ENCODE data around the gene HMX2.
"Not testable (repeated sequence)": the region's sequence is repeated elsewhere in the genome, so short reads cannot be mapped to it uniquely, and the experiment has no call there.

Gene HMX2

GRCh38 chr10:123166618-123167017 is 18.7 kb downstream of the HMX2 start:
- no peak for DNase-seq
- Mint-ChIP-seq H3K4me3 (no peak overlapping the region), H3K36me3 (ENCODE audit: insufficient read depth) (peaks cover 69% of the 10 kb centered on the region), H3K9me3 (no peaks in the 10 kb centered on the region), H3K27ac (peak overlapping the region in 1 of 2 donors; percentile 81), H3K27me3 (no peaks in the 10 kb centered on the region), H3K4me1 (ENCODE audit: low read depth in 2 of 2) (peaks cover 8 to 23% of the 10 kb centered on the region in 2 donors)
- ATAC-seq (replicated peaks): no peak

GRCh38 chr10:123170961-123171360 is 23.0 kb downstream of the HMX2 start:
- no peaks in the 10 kb centered on the region for H3K9me3 Mint-ChIP-seq
- H3K36me3 Mint-ChIP-seq (ENCODE audit: insufficient read depth): peaks cover 32% of the 10 kb centered on the region
- peaks cover 13 to 21% of the 10 kb centered on the region in 2 donors for H3K4me1 Mint-ChIP-seq (ENCODE audit: low read depth in 2 of 2)
- ATAC-seq (replicated peaks) (no peak), DNase-seq (no peak)
- H3K27me3 Mint-ChIP-seq: no peaks in the 10 kb centered on the region
- H3K4me3 Mint-ChIP-seq: no peak overlapping the region
- no peak overlapping the region for H3K27ac Mint-ChIP-seq

- H3K9me3 Mint-ChIP-seq: not testable (repeated sequence)
- peaks cover 29% of the 10 kb centered on the region for H3K36me3 Mint-ChIP-seq (ENCODE audit: insufficient read depth)
These were observed 23.7 kb downstream of the HMX2 start for GRCh38 chr10:123171616-123172015.

GRCh38 chr10:123175389-123176387 is 27.8 kb downstream of the HMX2 start:
- H3K27ac Mint-ChIP-seq: peak overlapping the region in 1 of 2 donors; percentile 36

More at GRCh38 chr10:123171616-123172015, 23.7 kb downstream of the HMX2 start:
- DNase-seq; H3K4me3 Mint-ChIP-seq; H3K27me3 Mint-ChIP-seq; H3K27ac Mint-ChIP-seq; ATAC-seq (replicated peaks): not testable (repeated sequence)
- peaks cover 13 to 21% of the 10 kb centered on the region in 2 donors for H3K4me1 Mint-ChIP-seq (ENCODE audit: low read depth in 2 of 2)

GRCh38 chr10:123178390-123178789 is 30.5 kb downstream of the HMX2 start:
- not testable (repeated sequence) for ATAC-seq (replicated peaks); H3K4me3 Mint-ChIP-seq; H3K9me3 Mint-ChIP-seq; H3K27ac Mint-ChIP-seq; H3K27me3 Mint-ChIP-seq; DNase-seq; H3K36me3 Mint-ChIP-seq (ENCODE audit: insufficient read depth)
- H3K4me1 Mint-ChIP-seq (ENCODE audit: low read depth in 2 of 2): peaks cover 9 to 18% of the 10 kb centered on the region in 2 donors

More at GRCh38 chr10:123175389-123176387, 27.8 kb downstream of the HMX2 start:
- Mint-ChIP-seq H3K9me3 (no peaks in the 10 kb centered on the region), H3K27me3 (no peaks in the 10 kb centered on the region), H3K36me3 (ENCODE audit: insufficient read depth) (peaks cover 8% of the 10 kb centered on the region), H3K4me1 (ENCODE audit: low read depth in 2 of 2) (peaks cover 9 to 18% of the 10 kb centered on the region in 2 donors), H3K4me3 (no peak overlapping the region)
- no peak for ATAC-seq (replicated peaks)
- DNase-seq: no peak

- no peak for ATAC-seq (replicated peaks)
- Mint-ChIP-seq H3K27me3 (no peaks in the 10 kb centered on the region), H3K4me1 (ENCODE audit: low read depth in 2 of 2) (peaks cover 3% of the 10 kb centered on the region in 2 donors), H3K27ac (no peak overlapping the region), H3K9me3 (no peaks in the 10 kb centered on the region), H3K36me3 (ENCODE audit: insufficient read depth) (peaks cover 5% of the 10 kb centered on the region), H3K4me3 (no peak overlapping the region)
- no peak for DNase-seq
These were observed 32.5 kb downstream of the HMX2 start for GRCh38 chr10:123180101-123181090.

GRCh38 chr10:123183724-123184123 is 35.8 kb downstream of the HMX2 start:
- Mint-ChIP-seq H3K36me3 (ENCODE audit: insufficient read depth) (peaks cover 10% of the 10 kb centered on the region), H3K9me3 (no peaks in the 10 kb centered on the region), H3K4me1 (ENCODE audit: low read depth in 2 of 2) (peaks cover 5 to 10% of the 10 kb centered on the region in 2 donors), H3K27me3 (no peaks in the 10 kb centered on the region), H3K4me3 (no peak overlapping the region), H3K27ac (no peak overlapping the region)
- DNase-seq: no peak
- no peak for ATAC-seq (replicated peaks)

GRCh38 chr10:123187781-123188180 is 39.8 kb downstream of the HMX2 start:
- Mint-ChIP-seq H3K4me1 (ENCODE audit: low read depth in 2 of 2) (peaks cover 9 to 16% of the 10 kb centered on the region in 2 donors), H3K4me3 (no peak overlapping the region), H3K9me3 (no peaks in the 10 kb centered on the region), H3K27me3 (no peaks in the 10 kb centered on the region), H3K36me3 (ENCODE audit: insufficient read depth) (peaks cover 13% of the 10 kb centered on the region), H3K27ac (no peak overlapping the region)
- DNase-seq (no peak), ATAC-seq (replicated peaks) (no peak)

- no peaks in the 10 kb centered on the region for H3K27me3 Mint-ChIP-seq
- ATAC-seq (replicated peaks) (no peak), DNase-seq (no peak)
- no peaks in the 10 kb centered on the region for H3K9me3 Mint-ChIP-seq
- no peak overlapping the region for H3K27ac Mint-ChIP-seq
- H3K4me3 Mint-ChIP-seq: no peak overlapping the region
- peaks cover 8% of the 10 kb centered on the region for H3K36me3 Mint-ChIP-seq (ENCODE audit: insufficient read depth)
- H3K4me1 Mint-ChIP-seq (ENCODE audit: low read depth in 2 of 2): peaks cover 5 to 11% of the 10 kb centered on the region in 2 donors
These were observed 44.0 kb downstream of the HMX2 start for GRCh38 chr10:123191886-123192285.

GRCh38 chr10:123194056-123194455 is 46.1 kb downstream of the HMX2 start:
- H3K9me3 Mint-ChIP-seq: no peaks in the 10 kb centered on the region
- ATAC-seq (replicated peaks) (no peak), DNase-seq (no peak)
- no peak overlapping the region for H3K27ac Mint-ChIP-seq
- H3K27me3 Mint-ChIP-seq: no peaks in the 10 kb centered on the region
- H3K4me3 Mint-ChIP-seq: no peak overlapping the region
- H3K4me1 Mint-ChIP-seq (ENCODE audit: low read depth in 2 of 2): peaks cover 6% of the 10 kb centered on the region in 2 donors
- H3K36me3 Mint-ChIP-seq (ENCODE audit: insufficient read depth): peaks cover 6% of the 10 kb centered on the region

Measured in effector memory CD8-positive, alpha-beta T cell (primary cell).